GM19043 (cell line): Measurements from ENCODE around the gene GCN1.
A peak's percentile ranks its signal among the peaks of the same experiment; 100 is the strongest.

Source experiments
- ATAC-seq: cut with Tn5 transposase; IDR thresholded peaks from one replicate; pipeline ENCODE4 v1.9.1; 2021; ENCODE audit warnings: low read depth; ENCODE audit not compliant: unreplicated experiment

GCN1 gene

DNA sequence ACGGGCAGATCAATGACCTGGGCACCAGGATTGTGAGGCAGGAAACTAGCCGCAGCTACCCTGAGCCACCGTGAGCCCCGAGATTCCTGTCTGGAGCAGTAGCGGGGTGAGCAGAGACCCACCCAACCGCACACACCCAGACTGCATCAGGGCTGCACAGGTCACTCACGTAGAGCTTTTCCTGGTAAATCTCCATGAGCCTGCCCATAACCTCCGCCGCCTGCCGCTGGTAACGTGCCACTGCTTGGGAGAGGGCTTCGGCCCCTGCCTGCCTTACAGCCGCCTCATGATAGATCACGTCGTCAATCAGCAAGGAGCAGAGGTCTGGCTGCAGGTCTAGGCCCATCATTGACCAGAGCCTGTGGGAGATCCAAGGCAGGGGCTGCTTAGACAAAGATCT, 39.4 kb downstream of the GCN1 start:
- ATAC-seq, result no peak

DNA sequence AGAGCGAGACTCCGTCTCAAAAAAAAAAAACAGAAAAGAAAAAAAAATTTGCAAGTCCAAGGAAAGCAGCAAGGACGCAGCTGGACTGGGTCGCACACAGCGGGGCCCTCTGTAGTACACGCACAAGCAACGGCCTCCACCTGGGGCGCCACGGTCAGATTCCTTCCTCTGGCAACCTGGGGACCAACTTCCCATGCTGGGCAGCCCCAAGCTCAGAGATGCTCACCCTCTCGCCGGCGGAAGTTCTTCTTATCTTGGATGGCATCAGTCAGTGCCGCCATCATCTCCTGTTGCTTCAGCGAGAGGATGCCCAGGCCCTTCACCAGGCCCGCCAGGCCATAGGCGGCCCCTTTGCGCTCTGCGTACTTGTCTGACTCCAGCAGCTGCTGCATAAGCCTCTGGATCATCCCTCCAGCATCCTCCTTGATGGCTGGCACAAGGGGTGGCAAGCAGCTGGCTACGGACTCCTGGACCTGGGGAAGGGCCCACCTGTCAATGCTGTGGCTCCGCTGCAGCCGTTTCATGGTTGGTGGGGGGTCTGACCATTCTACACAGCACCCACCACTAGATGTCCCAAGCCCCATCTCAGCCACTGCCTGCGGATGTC, 43.5 kb downstream of the GCN1 start:
- no peak for ATAC-seq

DNA sequence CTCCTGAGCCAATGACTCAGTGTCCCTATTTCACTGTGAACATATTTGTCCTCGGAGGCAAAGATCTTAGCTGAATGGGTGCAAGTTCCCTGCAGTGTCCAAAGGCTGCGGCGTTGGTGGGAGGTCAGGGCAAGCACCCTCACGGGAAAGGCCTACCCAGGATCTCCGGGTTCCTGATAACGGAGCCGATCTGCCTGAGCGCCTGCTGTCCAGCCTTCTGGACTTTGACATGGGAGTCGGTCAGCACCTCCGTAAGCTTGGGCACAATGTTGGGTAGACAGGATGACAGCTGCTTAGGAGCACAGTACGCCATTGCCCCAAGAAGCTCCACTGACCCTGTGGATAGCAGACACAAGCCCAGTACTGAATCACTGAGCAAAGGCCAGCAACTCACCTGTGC, 46.5 kb downstream of the GCN1 start:
- no peak for ATAC-seq

DNA sequence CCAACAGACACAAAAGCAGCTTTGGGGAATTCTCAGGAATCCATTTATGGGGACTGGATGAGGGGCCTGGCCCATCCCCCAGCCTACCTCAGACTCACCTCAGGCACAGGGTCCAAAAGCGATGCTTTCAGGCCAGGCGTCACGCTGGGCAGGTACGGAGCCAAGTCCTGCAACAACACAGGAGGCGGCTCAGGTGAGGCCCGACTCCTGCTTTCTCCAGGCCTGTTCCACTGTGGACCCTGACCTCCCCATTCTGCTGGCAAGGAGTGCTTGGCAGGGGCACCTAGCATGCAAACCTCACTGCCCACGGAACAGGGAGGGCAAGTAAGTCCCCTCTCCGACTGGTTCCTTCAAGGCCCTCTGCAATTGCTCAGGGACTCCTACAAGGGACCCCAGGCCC, 49.4 kb downstream of the GCN1 start:
- no peak for ATAC-seq

DNA sequence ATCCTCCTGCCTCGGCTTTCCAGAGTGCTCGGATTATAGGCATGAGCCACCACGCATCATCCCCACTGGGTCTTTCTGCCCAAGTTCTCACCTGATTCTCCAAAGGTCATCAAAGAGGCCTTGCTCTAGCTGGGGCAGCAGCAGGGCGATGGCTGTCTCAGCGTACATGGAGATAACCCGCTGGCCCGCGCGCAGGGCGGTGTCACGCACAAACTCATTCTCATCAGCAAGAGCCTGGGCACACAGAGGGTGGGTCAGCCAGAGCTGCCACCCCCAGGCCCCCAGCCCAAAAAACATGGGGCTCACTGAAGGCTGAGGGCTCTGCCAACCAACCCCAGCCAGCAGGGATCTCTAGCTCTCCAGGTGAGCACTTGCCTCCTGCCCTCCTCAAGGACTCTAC, 50.3 kb downstream of the GCN1 start:
- no peak for ATAC-seq

DNA sequence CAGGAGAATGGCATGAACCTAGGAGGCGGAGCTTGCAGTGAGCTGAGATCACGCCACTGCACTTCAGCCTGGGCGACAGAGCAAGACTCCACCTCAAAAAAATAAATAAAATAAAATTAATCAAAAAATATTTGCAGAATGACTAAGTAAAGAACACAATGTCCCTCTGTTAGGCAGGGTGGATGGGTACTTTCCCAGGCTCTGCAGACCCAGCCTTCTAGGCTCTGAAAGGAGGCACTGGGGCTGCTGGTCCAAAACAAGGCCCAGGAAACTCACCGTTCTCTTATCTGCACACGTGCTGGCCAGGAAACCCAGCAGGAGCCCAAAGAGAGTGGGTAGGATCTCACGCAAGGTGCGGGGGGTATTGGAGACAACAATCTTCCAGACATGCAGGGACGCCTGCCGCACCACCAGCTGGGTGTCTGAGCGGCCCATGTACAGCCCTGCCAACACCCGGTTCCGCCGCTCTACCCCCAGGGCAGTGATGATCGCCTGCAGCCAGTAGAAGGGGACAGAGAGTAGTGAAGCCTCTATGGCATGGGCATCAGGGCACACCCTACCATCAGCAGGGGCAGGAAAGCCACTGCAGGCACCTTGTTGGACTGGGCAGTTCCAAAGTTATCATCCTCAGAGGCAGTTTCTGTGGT, 52.2 kb downstream of the GCN1 start:
- ATAC-seq, result no peak

DNA sequence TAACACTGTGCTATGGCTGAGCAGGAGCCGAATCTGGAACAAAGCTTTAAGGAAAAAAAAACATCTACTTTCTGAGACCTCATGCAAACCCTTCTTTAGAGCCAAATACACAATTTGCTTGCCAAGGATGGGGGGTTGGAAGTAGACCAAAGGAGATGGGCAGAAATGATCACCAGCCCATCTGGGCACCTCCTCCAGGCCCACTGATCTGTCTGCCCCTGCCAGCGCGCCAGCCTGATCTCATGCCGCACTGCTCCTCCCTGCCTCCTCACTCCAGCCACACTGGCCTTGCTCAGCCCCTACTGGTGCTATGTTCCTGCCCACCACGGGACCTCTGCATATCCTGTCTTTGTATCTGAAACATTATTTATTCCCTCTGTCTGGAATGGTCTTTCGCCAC, 53.2 kb downstream of the GCN1 start:
- ATAC-seq, result no peak

DNA sequence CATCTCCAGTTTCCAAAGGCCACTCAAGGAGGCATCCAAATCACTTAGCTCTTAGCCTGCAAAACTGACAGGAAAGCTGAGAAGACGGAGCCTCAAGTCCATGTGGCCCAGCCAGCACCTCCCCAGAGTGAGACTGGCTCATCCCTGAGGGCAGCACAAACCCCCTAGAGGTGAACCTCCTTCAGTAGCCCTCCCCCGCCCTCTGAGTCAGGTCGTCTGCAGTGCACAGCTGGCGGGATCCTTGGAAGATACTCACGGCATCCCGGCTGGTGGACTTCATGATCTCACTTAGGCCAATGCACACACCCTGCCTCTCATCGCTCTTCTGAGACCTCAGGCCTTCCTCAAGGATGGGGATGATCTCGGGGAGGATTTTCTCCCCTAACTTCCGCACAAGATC, 53.9 kb downstream of the GCN1 start:
- no peak for ATAC-seq

DNA sequence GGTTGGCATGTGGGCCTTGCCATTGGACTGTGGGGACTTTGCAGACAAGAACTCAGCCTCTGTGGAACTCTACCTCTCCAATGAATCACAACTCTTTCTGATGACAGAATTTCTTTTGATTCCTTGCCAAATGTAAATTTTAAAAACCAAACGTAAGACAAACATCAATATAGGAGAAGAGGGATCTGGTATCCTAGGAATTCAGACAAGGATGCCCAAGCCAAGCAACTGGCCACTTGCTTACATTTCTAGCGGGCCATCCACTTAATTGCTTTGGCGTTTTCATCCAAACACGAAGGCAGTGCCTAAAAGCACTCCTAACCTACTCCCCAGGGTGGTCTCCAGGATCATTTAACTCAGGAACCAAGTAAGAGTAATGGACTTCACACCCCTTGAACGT, 54.6 kb downstream of the GCN1 start:
- ATAC-seq, result no peak

DNA sequence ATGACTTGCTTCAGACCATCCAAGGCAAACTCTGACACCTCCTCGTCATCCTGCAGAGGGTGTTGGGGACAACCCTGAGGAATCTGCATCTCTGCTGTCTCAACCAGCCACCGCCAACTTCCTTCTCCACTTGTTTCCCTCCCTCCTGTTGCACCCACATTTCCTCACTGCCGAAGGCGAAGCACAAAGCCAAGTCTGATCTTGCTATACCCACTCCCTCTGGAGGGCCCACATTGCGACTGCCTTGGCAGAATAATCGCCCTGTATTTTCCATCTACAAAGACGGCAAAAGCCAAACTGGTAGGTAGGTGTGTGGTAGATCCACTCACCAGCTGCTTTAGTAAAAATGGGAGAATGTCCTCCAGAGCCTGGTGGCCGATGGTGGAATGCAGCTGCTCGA, 56.1 kb downstream of the GCN1 start:
- no peak for ATAC-seq

DNA sequence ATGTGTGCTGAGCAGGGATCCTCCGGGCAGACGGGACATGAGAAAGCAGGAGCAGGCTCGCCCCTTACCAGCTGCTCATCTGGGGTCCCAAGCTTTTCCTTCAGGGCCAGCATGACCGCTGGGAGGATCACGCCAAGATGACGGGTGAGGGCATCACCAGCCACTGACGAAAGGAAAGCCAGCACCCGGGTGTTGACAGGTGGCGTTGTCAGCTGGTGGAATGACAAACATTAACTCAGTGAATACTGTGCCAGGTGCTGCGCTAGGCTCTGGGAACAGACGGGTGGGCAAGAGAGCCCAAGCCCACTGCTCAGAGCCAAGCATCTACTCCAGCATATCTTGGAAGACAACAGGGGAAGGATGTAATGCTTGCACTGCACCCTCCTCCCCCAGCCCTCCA, 56.7 kb downstream of the GCN1 start:
- no peak for ATAC-seq

DNA sequence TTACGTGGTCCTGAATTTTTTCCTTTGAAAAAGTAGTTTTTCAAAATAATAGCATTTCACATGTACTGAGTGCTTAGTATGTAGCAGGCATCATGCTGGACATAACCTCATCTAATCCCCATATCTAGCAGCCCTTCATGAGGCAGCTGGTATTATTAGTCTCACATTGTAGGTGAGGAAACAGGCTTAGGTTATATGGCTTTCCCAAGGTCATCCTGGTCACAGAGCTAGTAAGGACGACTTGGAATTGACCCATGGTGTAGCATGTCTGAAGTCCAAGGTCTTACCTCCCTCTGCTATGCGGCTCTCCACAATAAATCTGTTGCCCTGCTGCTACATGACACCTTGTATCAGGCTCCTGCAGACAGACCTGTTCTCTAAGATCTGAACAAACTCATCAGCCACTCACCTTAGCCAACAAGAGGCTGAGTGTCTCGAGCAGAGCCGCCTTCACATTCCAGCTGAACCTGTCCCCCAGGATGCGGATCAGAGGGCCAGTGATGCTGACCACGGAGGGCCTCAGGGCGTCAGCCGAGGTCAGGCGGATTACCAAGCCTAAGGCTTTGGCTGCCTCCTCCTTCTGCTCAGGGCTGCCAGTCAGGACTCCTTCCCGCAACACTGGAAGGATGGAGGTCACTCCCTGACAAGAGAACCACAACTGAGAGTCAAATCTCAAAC, 58.3 kb downstream of the GCN1 start:
- ATAC-seq, result no peak

DNA sequence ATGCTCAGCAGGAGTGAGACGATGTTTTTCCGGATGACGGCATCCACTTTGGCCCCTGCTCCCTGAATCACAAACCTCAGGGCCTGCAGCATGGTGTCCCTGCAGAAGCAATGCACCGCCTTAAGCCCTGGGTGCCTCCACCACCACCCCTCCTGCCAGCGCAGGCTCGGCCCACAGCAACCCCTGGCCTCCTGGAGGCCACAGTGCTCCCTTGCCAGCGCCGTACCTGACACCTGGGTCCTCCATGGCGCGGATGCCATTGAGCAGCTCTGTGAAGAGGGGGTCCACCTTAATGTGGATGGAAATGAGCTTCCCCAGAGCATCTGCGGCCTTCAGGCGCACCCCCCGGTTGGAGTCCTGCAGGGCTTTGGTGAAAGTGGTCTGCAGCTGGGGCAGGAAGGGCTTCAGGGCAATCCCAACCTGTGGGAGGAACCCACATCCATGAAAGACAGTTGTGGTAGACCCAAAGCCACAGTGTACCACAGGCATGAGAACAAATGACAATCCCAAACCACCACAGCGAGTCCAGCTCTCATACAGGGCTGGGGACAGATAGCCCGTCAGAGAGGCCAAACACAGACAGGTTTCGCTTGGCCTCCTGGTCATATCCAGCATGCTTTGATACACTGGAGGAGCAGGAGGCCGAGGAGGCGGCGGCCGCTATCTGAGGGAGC, 60.1 kb downstream of the GCN1 start:
- ATAC-seq, result no peak

DNA sequence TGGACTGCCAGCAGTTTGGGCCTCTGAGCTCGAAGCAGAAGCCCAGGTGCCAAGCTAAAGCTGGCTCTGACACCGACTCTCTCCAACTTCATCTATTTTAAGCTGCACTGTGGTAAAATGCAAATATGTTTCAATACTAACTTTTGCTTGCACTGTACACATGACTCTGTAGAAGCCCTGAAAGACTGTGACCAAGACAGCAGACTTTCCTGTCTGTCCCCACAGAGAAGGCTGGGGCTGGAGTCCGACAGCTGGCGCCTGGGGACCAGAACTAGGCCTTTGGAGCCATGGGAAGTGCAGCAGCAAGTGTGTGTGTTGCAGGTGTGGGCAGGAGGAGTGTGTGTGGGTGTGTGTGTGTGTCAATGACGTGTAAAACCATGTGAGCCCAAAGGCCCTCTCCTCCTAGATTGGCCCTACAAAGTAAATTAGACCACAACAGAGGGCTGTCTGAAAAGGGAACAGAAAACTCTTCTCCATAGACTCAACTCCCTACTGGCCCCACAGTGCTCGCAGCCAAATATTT, 61.6 kb downstream of the GCN1 start:
- ATAC-seq, result peak; percentile 94

DNA sequence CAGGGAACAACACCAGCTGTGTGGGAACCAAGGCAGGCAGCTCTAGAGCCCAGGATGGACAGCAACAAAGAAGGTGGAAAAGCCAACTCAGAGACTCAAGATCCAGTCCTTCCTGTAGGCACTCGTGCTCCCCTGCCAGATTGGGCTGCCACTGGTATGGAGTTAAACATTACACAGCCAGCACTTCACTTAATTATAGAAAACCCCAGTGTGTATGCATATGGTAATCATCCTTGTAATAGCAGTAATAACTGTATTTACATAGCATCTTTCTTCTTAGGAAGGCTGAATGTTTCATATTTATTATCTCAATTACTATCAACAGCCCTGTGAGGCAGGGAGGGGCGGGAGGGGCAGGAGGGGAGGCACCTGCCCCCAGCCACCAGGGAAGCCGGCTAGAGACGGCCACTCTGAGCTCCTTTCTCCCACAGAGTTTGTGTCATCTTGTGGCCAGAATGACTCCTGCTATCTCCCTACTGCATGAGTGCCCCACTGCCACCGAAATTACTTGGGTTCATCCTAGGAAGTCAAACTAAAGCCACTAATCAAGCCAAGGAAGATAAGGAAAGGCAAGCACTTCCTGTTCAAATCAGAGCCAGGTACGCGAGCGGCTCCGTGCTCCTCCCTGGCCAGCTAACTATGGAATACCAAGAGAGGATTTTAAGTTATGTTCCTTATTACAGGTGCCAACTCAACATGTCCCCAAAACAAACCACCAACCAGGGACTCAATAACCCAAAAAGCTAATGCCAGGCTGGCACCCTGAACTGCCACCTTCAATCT, 62.3 kb downstream of the GCN1 start:
- ATAC-seq, result no peak

DNA sequence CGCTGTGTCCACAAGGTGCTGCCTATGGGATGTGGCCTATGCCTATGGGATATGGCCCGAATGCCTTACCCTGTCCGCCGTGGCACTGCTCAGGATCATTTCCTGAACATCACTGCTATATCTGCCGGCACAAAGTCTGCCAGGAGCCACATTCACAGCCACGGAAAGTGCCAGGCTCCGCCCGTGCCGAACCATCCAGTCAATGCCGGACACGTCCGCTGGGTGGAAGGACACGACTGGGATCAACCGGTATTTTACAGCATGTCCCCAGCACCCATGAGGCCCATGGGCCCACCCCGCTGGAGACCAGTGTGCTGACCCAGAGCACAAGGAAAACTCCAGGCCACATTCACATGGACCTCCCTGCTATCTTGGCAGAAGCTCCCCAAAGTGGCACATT, 63.4 kb downstream of the GCN1 start:
- no peak for ATAC-seq

DNA sequence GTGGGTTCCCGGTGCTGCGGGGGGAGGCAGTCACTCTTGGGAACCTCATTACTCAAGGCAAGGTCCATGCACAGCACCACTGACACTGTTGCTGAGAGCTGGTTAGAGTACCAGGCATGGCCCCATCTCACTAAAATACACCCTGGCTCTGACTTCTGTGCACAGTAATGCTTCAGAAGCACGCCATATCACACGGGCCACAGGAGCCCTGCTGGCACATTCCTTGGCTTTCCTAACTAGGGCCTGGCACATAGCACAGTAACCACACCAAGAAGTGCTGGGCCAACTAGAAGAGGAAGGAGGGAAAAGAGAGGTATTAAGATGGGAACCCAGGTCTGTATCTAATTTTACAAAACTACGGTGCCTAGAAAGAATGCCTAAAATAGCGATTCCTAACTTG, 64.5 kb downstream of the GCN1 start:
- no peak for ATAC-seq

DNA sequence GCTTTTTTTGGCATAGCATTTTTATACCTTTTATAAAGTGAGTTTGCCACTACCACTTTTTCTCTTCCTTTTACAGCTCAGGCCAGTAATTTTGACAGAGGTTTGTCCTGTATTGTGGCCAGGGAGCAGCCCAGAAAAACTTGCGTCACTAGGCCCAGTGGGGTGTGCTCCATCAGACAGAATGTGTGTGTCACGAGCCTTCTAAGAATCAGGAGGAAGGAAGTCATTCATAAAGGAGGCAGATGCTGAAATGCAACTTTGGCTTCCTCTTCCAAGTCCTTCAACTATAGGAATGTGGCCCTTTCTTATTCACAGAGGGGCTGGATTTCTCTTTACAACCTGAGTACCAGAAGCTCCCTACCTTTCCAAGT, 67.9 kb downstream of the GCN1 start:
- ATAC-seq, result no peak

DNA sequence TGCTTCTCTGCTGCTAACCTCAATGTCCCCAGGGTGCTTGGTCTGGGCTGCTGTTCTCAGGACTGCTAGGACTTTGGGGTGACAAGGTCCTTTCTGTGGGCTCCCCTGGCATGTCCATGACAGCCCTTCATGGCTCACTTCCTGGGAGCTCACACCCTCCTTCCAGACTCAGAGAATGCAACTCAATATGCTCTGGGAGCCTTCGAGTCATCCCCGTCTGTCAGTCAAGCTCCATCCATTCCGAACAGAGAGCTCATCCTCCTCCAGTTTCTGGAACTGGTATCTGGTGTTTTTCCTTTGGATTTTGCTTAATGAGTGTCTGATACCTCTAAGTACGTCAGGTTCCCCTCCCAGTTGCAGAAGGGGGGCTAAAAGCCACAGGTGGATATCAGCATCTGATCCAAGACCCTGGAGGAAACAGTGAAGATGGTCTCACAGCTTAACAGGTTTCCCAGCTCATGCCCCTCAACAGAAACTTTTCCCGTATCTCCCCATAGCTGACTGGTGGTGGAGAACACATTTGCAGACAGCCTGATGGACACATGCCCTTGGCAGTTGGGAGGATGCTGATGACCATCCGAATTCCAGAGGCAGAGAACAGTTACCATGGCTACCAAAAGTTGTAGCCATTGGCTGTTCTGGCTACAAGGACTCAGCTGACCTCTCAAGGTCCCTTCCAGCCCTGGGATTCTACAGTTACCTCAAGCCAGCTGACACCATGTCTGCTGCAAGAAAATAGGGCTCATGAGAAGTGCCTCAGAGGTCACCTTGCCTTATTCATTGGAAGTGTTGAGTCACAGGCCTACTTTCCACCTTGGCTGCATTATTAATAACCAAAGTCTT, 68.5 kb downstream of the GCN1 start:
- no peak for ATAC-seq

DNA sequence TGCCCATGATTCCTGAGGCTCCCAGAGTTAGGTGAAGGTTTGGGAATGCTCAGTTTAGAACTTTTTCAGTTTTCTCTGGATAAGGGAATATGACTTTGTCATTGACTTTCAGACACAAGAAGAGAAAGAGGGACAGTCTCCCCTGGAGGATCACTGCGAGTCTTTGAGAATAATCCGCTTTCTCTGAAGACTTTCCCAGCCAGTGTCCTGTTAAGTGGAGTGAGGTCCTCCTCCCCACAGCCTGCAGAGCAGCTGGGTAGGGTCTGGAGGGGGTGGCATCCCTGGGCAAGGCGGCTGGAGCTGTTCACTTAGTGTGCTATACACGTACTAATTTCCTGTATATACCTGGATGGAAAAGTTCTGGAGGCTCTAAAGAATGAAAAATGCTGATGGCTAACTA, 69.5 kb downstream of the GCN1 start:
- ATAC-seq, result no peak
